GM19467 (cell line): ENCODE measurements around the gene PLCH2.

ENCODE experiments used
- ATAC-seq: cut with Tn5 transposase; IDR thresholded peaks from one replicate; pipeline ENCODE4 v1.9.1; 2021; ENCODE audit warnings: mild to moderate bottlenecking, moderate library complexity; ENCODE audit not compliant: unreplicated experiment

Gene PLCH2

DNA sequence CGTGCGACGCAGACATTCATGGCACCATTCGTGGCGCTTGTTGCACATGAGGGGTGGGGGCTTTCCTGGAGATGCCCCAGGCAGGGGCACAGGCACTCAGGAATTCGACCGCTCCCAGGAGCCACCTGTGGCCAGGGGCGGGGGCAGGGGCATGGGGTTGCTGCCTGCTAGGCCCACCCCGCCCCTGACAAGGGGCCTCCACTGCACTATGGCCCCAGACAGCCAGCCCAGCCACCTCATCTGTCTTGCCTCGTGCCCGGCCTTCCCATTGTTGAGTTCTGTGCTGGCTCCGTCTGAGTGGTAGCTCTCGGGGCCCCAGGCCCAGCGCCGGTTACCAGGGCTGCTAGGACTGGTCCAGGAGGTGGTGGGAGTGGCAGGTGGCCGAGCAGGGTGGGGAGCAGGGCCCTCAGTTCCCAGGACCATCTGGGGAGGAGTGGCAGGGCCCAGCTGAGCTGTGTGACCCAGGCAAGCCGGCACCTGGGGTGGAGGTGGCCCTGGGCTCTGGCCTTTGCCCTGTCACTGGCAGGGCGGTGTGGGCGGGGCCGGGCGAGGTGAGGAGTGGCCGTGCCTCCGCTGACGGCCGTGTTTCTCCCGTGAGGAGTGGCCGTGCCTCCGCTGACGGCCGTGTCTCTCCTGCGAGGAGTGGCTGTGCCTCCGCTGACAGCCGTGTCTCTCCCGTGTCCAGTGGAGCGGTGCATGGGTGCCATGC, 1.9 kb downstream of the PLCH2 start:
- ATAC-seq = no peak

DNA sequence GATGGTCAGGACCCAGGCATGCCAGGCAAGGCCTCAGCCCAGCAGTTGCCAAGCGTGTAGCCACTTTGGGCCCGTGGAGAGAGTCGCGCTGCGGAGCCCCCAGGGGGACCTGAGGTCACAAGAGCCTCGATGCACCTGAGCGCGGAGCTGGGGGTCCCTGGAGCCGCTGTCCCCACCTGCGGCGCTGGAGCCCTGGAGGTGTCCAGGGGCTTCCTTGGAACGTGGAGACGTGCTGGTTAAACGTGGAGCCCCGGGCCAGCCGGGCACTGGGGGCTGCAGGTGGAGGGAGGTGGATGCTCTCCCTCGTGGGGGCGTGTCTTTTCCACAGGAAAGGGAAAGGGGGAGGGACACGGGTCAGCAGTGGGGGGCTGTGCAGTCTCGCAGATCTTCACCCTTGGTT, 3.1 kb downstream of the PLCH2 start:
- no peak for ATAC-seq

DNA sequence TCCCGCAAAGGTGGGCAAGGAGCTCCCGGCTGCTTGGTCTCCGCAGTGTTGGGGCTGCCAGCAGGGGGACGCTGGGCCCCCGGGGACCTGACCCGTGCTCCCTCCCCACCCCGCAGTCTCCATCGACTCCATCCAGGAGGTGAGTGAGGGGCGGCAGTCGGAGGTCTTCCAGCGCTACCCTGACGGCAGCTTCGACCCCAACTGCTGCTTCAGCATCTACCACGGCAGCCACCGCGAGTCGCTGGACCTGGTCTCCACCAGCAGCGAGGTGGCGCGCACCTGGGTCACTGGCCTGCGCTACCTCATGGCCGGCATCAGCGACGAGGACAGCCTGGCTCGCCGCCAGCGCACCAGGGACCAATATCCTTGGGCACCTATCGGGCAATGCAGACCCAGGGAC, 3.5 kb downstream of the PLCH2 start:
- no peak for ATAC-seq

- ATAC-seq = no peak
These were observed 4.3 kb downstream of the PLCH2 start for GRCh38 chr1:2480236-2480985.

DNA sequence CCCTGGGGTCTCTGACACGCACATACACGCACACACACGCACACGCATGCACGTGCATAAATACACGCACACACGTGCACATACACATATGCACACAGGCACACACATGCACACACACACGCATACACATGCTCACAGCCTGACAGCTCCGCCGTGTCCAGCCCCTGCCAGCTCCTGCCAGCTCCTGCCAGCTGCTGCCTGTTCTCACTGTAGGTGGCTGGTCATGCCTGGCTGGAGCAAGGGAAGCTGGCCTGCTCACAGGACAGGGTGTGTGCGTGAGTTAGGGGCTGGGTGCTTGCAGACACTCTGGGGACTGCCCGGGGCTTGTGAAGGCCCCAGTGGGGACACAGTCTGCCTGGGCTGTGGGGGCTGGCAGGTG, 4.9 kb downstream of the PLCH2 start:
- ATAC-seq = no peak

DNA sequence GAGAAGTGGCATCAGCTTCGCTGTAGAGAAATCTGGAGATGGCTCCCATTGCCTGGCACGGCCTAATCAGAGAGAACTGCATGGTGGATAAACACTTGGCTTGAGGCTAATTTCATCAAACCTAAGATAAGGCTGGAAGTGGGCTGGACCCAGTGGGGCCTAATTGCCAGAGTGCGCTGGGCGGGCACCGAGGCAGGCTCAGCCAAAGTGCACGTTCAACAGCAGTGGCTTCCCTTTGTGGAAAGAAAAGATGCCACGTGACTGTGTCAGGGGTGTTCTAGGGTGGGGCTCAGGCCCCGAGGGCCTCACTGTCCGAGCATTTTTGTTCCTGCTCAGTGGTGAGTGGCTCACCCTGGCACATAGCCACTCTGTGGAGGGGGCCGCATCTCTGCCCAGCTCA, 5.8 kb downstream of the PLCH2 start:
- ATAC-seq = no peak

DNA sequence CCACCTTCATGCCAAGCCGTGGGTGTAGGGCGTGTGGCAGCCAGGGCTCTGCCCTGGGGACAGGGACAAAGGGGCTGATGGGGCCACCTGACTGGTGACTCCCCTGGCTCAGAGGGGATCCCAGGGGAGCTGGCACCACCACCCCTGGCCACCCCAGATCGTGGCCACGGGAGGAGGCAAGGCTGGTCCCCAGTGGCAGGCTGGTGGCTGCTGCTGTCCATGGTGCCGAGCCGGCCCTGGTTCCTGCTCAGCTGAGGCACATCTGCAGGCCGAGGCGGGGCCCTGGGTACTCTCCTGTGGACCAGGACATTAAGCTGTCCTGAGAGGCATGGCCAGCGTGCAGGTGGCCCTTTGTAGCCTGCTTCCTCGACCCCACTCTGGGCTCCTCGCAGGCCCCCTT, 6.5 kb downstream of the PLCH2 start:
- ATAC-seq = no peak

- ATAC-seq = no peak
These were observed 6.9 kb downstream of the PLCH2 start for GRCh38 chr1:2483026-2483425.

- no peak for ATAC-seq
These were observed 7.9 kb downstream of the PLCH2 start for GRCh38 chr1:2483970-2484369.

- ATAC-seq = no peak
These were observed 10.0 kb downstream of the PLCH2 start for GRCh38 chr1:2486041-2486440.

- ATAC-seq = no peak
These were observed 10.5 kb downstream of the PLCH2 start for GRCh38 chr1:2486558-2486957.

DNA sequence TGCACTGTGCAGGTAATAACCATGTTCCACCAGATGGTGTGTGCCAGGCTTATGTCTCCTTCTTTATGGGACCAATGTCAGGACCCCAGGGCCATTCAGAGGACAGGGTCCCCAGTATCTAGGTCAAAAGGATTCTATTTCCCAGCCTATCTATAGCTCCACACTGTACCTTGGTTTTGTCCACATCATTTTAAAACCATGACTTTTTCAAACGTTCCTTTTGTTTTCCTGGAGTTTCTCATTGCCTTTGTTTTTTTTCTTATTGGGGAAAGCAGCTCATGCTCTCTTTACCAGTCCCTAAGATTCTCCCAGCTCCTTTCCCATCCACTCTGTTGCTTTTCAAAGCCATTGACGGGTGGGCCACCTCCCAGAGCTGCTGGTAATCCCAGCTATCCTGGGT, 12.6 kb downstream of the PLCH2 start:
- ATAC-seq = no peak

- ATAC-seq = no peak
These were observed 13.5 kb downstream of the PLCH2 start for GRCh38 chr1:2489615-2490014.

GRCh38 chr1:2492091-2492490, 16.0 kb downstream of the PLCH2 start:
- ATAC-seq = no peak

DNA sequence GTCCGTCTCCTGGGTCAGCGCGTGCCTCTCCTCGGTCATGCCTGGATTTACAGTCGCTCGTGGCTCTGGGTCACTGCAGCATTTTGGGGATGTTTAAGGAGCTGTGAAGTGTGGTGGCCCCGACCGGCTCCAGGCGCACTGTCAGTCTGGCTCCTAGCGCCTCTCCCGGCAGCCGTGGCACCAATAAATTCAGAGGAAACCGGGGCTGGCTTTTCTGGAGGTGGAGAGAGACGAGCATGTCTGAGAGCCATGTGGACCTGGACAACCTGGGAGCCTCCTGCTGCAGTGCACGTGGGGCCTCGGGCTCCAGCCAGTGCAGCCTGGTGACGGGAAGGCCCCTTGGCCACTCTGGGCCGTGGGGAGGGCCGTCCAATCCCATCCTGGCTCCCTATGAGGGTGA, 17.1 kb downstream of the PLCH2 start:
- ATAC-seq = no peak

DNA sequence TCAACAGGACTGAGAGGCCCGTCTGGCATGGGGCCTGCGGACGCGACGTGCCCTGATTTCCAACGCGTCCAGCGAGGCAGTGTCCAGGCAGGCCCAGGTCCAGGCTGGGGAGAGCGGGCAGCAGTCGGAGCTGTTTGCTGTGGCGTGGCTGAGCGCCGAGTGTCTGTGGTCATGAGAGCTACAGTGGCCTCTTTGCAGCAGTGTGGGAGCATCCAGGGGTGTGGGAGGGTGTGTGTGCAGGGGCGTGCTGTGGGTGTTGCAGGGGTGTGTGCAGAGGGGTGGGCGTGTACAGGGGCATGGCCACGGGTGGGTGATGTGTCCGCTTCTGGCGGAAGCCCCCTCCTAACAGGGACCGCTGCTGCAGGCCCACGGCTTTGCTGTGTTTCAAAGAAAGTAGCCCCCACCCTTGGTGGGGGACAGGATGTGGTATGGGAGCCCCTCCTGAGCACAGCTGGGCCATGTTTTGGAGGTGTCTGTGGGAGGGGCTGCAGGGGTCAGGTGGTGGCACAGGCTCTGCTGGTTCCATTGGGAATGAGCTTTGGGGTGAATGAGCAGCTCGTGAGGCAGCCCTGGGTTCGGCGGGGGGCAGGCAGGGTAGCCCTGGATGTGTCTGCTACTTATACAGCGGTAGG, 17.7 kb downstream of the PLCH2 start:
- ATAC-seq = no peak

- no peak for ATAC-seq
These were observed 18.2 kb downstream of the PLCH2 start for GRCh38 chr1:2494323-2494693.

DNA sequence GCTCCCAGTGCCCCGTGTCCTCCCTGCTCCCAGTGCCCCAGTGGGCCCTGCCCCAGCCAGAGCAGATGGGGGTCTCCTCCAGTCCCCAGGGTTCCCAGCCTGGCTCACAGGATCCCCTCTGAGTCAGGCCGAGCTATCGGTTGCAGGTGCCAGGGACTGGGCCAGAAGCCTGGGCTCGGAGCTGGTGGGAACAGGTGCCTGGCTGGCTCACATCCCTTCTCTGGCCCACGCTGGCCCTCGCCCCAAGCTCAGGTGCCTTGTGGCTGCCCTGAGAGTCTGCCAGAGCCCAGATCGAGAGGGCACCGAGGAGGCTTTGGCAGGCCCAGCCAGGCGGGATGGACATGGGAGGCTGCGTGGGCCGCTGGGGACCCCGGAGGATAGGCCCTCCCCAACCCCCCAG, 18.9 kb downstream of the PLCH2 start:
- ATAC-seq = no peak

DNA sequence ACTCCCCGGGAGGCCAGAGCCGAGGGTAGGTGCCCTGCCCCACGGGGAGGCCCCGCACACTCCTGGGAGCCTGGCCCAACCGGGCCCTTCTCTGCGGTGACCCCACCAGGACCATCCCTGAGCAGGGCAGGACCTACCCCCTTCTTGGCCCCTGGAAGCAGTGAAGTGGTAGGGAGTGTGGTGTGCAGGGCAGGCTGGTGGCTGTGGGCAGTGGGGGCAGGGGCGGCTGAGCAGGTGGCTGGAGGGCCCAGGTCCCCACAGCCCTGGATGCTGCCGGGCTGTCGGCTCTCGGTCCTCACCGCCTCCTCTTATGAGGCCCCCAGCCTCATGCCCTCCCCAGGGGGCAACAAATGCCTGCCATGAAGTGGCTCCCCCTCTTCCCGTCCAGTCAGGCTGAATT, 19.5 kb downstream of the PLCH2 start:
- no peak for ATAC-seq

- ATAC-seq = no peak
These were observed 20.1 kb downstream of the PLCH2 start for GRCh38 chr1:2496087-2496622.

GRCh38 chr1:2496746-2497145, 20.7 kb downstream of the PLCH2 start:
- ATAC-seq = no peak

GRCh38 chr1:2497891-2498290, 21.8 kb downstream of the PLCH2 start:
- ATAC-seq = no peak
